T-helper 1 cell (primary cell): ENCODE results near the gene OR10A7.
"Not testable (repeated sequence)": the region's sequence is repeated elsewhere in the genome, so short reads cannot be mapped to it uniquely, and the experiment has no call there.

Experiments
- DNase-seq, 5 donors: peaks; one replicate each; pipeline ENCODE4 v3.0.0-alpha.2; 2012 to 2020
- total RNA-seq, 4 donors: gene quantifications; one replicate each; lab custom pipeline; 2026; lab: John Stamatoyannopoulos, UW

Gene OR10A7, protein sequence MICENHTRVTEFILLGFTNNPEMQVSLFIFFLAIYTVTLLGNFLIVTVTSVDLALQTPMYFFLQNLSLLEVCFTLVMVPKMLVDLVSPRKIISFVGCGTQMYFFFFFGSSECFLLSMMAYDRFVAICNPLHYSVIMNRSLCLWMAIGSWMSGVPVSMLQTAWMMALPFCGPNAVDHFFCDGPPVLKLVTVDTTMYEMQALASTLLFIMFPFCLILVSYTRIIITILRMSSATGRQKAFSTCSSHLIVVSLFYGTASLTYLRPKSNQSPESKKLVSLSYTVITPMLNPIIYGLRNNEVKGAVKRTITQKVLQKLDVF
- total RNA-seq: 0 reads per million in 4 donors

DNA sequence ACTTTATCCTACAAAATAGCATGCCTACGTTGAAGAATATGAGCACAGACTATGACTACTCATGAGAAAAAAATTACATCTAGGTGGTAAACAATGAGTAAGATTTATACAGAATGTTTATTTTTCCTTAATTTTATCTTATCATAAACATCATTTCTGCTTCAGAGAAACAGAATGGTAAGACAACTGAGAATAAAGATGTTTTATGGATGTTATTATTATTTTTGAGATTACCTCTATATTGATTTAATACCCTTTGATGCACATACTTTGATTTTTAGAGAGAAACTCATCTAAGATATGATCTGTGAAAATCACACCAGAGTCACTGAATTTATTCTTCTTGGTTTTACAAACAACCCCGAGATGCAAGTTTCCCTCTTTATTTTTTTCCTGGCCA is at the start of gene OR10A7:
OR10A7 (plus strand) TSS at position 301 of the 400 bp plus-strand sequence; CDS start at position 301, 0 bp downstream.
- DNase-seq: no peak

DNA sequence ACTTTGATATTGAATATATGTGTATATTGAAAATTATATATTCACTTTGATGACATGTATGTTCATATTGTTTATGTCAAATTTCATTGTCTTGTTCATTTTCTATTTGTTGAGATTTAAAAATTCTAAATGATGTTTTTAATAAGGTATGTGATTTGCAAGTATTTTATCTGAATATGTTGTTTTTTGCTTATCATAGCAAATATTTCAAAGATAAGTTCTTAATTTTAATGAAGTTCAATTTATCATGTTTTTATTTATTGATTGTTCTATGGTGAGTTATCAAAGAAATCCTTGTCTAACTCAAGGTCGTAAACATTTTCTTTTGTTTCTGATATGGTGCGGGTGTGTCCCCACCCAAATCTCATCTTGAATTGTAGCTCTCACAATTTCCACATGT is 49.4 kb upstream of the OR10A7 start:
- no peak for DNase-seq

DNA sequence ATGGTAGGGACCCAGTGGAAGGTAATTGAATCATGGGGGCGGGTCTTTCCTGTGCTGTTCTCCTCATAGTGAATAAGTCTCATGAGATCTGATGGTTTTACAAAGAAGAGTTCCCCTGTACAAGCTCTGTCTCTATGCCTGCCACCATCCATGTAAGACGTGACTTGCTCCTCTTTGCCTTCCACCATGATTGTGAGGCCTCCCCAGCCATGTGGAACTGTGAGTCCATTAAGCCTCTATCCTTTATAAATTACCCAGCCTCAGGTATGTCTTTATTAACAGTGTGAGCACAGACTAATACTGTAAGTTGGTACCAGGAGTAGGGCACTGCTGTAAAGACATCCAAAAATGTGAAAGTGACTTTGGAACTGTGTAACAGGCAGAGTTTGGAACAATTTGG is 49.0 kb upstream of the OR10A7 start:
- DNase-seq: not testable (repeated sequence)

DNA sequence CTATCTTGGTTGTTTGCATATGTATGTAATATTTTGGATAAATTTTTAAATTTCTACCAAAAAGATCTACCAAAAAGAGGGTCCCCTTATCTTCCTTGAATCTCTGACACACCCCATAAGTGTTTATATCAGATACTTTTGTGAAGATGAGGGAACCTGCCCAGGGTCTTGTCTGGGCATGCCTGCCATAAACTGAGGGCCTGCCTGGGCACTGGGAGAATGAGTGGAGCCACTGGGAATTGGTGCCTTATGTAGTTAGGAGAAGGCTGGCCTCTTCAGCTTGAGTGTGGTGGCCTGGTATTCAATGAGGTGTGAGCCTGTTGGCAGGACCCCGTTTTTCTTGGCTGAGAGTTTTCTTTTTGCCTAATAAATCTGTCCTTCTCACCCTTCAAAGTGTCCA is 48.1 kb upstream of the OR10A7 start:
- no peak for DNase-seq

DNA sequence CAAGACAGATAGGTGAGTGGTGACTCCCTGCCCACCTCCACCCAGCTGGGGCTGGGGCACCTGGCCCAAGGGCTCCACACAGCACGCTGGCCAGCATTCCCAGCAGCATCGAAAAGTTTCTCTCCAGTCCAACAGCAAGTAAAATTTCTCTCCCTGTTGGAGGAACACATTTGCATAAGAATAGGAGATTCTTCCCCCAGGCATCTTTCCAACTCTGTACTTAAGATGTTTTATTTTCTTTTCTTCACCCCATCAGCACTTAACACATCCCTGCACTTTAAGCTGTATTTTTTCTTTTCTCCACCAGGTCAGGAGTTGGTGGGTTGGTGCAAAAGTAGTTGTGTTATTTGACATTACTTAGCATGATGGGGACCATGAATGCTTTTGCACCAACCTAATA is 47.4 kb upstream of the OR10A7 start:
- DNase-seq: no peak

DNA sequence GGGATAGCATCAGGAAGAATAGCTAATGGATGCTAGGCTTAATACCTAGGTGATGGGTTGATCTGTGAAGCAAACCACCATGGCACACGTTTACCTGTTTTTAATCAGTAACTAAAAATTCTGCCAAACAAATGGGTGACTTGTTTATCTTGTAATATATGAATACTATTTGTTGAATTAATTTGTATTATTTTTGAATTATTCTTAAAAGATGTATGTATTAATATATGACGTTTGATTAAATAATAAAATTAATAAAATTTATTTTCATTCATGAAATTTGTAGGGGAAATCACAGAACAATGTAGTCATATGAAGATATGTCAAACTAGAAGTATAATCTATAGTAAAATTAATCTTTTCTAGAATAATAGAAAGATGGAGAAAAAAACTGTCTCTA is 32.3 kb upstream of the OR10A7 start:
- no peak for DNase-seq

DNA sequence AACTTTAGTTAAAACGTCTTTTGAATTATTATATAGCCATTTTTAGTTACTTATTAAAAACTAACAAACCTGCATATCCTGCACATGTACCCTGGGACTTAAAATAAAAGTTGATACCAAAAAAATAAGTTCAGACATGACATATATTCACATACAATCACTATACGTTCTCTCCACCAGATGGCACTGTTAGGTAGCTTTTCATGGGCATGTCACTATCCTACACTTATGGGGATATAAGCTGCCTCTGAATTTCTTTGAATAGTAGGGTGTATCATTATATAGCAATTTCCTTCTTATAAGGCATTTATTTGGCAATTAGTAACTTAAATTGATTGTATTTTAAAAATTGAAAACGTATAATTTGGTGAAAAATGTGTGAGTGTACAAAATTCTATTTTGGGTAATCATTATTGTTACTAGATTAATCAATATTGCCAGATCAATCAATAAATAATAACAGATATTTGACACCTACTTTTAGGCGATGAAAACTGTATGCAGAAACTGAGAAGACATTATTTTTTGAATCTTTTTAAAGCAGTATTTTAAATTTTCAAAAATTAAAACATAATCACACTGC is 31.8 kb upstream of the OR10A7 start:
- peak in 4 of 5 donors; percentile 4 to 61 (median 31) for DNase-seq

DNA sequence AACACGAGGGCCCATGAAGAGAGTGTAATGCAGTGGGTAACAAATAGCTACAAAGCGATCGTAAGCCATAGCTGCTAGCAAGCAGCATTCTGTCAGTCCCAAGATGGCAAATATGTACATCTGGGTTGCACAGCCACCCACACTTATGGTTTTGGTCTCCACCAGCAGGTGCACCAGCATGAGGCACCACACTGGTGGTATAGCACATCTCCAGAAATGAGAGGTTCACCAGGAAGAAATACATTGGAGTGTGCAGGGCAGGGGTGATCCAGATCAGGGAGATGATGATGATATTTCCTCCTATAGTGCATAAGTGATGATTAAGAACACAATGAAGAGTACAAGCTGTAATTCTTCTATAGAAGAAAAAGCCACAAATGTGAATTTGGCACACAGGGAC is 26.4 kb upstream of the OR10A7 start:
- no peak for DNase-seq

DNA sequence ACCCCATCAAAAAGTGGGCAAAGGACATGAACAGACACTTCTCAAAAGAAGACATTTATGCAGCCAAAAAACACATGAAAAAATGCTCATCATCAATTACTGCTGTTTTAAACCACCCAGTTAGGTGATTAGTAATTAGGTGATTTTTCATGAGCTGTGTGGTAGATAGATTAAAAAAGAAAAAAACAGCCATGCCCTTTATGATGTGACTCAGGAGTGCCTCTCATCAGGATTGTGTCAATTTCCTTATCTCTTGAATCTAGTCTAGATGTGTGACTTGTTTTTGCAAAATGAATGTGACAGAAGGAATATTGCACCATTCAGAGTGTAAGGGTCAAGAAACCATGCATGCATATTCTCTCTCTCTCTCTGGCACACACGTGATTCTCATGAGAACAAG is 5.7 kb downstream of the OR10A7 start:
- DNase-seq: no peak

DNA sequence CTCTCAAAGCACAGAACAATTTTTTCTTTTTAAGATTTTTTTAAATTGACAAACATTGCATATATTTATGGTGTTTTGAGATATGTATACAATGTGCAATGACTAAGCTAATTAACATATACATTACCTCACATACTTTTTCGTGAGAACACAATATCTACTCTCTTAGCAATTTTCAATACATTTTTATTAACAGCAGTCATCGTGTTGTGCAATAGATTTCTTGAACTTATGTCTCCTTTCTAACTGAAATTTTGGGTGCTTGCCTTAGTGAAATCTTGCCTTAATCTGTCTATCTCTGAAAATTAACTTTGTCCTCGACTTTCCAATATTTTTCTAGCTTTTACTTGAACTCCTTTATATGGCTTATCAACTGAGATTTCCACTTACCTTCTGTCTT is 6.8 kb downstream of the OR10A7 start:
- DNase-seq: no peak

DNA sequence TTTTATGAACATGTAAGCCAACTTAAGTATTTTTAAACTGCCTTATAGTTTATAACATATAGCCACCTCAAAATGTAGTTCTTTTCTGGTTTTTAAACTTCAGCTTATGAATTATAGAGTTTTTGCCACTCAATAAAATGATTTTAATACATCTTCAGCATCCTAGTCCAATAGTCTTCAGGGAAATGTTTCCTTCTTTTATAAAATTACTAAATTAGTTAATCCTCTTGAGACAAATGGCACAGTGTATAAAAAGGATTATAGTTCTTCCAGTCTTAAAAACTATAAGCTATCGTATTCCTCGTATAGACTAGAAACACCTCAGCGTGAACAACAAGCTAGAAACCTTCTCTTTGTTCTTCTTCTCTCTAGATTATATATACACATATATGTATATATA is 23.5 kb downstream of the OR10A7 start, which contains the start of gene OR6C74:
OR6C74 (plus strand) TSS at position 301 of the 400 bp plus-strand sequence. CDS start 2,679 bp downstream, outside the sequence.
- no peak for DNase-seq

DNA sequence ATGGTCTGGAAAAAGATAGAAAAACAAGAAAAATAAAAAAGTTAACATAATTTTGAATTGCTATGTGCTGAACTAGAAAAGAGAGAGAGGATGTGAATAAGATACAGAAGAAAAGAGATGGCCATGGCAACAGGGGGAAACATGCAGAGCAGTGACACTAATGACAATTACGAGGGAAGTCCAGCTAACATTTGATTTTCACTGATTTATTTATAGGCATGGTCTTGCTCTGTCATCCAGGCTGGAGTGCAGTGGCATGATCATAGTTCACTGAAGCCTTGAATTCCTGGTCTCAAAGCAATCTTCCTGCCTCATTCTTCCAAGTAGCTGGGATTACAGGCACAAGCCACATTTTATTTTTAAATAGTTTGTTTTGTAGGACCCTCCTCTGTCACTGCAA is 25.3 kb downstream of the OR10A7 start:
- no peak for DNase-seq

DNA sequence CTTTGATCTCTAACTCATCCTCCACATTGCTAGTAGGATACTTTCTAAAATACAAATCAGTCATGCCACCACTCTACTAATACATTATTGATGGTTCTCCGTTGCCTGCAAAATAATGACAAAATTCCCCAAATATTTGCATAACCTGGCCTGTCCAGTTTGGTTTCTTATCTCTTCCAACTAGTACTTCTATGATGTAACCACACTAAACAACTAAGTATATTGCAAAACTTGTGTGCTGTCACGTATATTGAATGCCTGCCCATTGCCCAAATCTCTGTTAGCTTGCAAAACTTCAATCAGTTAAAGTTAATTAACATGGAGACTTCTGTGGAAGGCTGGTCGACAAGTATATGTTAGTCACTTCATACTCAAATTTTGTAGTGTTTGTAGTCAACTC is 30.1 kb downstream of the OR10A7 start:
- DNase-seq: no peak

DNA sequence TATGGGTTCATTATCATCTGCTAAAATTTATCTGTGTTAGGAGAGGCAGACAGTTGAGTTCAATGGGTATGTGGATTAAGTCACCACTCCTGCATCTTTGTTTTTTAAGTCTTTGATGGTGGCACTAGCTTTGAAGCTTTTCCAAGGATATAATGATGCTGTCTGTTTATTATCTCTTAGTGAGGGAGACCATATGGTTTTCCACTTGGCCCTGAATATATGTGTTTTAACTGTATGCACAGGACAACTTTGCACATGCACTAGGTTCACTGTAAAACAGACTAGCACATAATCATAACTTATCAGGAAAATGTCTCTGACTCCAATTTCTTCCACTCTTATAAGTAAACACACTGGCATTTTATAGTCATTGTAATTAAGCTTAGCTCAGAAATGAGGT is 32.5 kb downstream of the OR10A7 start:
- DNase-seq: no peak

DNA sequence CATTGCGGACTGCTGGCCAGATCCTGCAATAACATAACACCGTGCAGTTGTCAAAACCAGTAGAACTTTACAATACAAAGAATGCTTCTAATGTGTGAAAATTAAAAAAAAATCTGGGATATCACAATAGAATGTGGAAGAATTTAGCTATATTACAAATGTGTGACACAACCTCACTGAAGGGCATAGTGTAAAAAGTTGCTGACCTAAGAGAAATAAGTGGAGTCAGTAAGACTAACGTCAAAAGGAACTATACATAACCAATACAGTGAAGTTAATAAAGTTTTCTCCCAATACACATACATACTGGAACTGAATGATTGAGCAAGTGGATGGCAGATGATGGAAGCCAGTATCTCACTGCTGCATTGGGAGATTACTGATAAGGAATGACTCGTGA is 36.0 kb downstream of the OR10A7 start:
- no peak for DNase-seq

DNA sequence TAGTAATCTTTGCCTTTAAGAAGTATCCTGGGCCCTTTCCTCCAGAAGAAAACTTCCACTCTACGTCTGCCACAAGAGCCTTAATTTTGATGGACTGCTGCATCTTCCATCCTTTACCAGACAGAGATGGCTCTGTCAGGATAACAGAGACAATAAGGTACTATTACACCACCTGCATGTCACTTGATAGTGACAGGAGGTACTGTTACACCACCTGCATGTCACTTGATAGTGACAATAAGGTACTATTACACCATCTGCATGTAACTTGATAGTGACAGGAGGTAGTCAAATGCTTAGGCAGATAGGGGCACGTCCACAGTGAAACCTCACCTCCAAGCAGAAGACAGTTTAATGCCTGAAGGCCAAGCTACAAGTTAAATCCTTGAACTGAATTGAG is 37.5 kb downstream of the OR10A7 start:
- DNase-seq: no peak
